Activated CD8-positive, alpha-beta memory T cell treated with anti-CD3 and anti-CD28 coated beads, Interleukin-2, amount 50 U/mL, for 1 hour (primary cell): Measurements from ENCODE around the gene CSNK1D.

Experiments
- DNase-seq: peaks from one replicate; pipeline ENCODE4 v3.0.0-alpha.2; 2020; ENCODE audit errors: extremely low read depth

CSNK1D gene

GRCh38 chr17:82273327-82274133 lies at the start of gene CSNK1D:
TSS of gene CSNK1D (minus strand) at chr17:82273700. CDS start at chr17:82273381, 319 bp downstream.
- DNase-seq: peak; percentile 78

GRCh38 chr17:82322526-82323453 lies 49.3 kb upstream of the CSNK1D start:
- no peak for DNase-seq

- no peak for DNase-seq
Measured at GRCh38 chr17:82321947-82322466, 48.5 kb upstream of the CSNK1D start.

GRCh38 chr17:82320956-82321927 lies 47.7 kb upstream of the CSNK1D start:
- peak; percentile 92 for DNase-seq

- DNase-seq: no peak
Measured at GRCh38 chr17:82320140-82320840, 46.8 kb upstream of the CSNK1D start.

- no peak for DNase-seq
Measured at GRCh38 chr17:82319619-82320062, 46.1 kb upstream of the CSNK1D start.

- no peak for DNase-seq
Measured at GRCh38 chr17:82318772-82319606, 45.5 kb upstream of the CSNK1D start.

GRCh38 chr17:82318169-82318498 lies 44.6 kb upstream of the CSNK1D start:
- DNase-seq: no peak

GRCh38 chr17:82317394-82318168 lies 44.1 kb upstream of the CSNK1D start, which contains the start of gene CD7:
TSS of gene CD7 (minus strand) at chr17:82317608. CDS start at chr17:82317495, 113 bp downstream.
- DNase-seq: peak; percentile 75

GRCh38 chr17:82316651-82317393 lies 43.3 kb upstream of the CSNK1D start:
- no peak for DNase-seq

GRCh38 chr17:82315703-82316358 lies 42.3 kb upstream of the CSNK1D start:
- DNase-seq: no peak

GRCh38 chr17:82314727-82315605 lies 41.5 kb upstream of the CSNK1D start:
- no peak for DNase-seq

- DNase-seq: no peak
Measured at GRCh38 chr17:82314012-82314726, 40.7 kb upstream of the CSNK1D start.

GRCh38 chr17:82313195-82314011 lies 39.9 kb upstream of the CSNK1D start:
- DNase-seq: no peak

- no peak for DNase-seq
Measured at GRCh38 chr17:82311971-82312370, 38.5 kb upstream of the CSNK1D start.
